Upper lobe of left lung (tissue), 6 donors: Measurements from ENCODE around the gene TREH. TPM values are rescaled to one million over a fixed set of nuclear protein-coding genes. Genes with fewer than 3 reads are reported as not detected.

ENCODE experiments used
- ATAC-seq, 2 donors: fragments of 200-7000 bp; cut with Tn5 transposase; one replicate each; pipeline ENCODE4 v1.9.1; 2022; ENCODE audit warnings: mild to moderate bottlenecking in 2 of 2, moderate library complexity in 2 of 2; ENCODE audit not compliant: low FRiP score in 2 of 2
- DNase-seq, 2 donors: peaks; one replicate each; pipeline ENCODE4 v3.0.0-alpha.2; 2019 to 2020
- H3K27ac ChIP-seq, 4 donors: fragments of 200-600 bp; sonication (generic); one replicate each; pipeline ENCODE4 v1.5.1; 2016 to 2019
- H3K27me3 ChIP-seq, 4 donors: fragments of 200-600 bp; sonication (generic); one replicate each; pipeline ENCODE4 v1.5.1; 2017 to 2019
- H3K36me3 ChIP-seq, 4 donors: fragments of 200-600 bp; sonication (generic); one replicate each; pipeline ENCODE4 v1.5.1; 2016 to 2019
- H3K4me1 ChIP-seq, 4 donors: fragments of 200-600 bp; sonication (generic); one replicate each; pipeline ENCODE4 v1.5.1; 2018 to 2019
- H3K4me3 ChIP-seq, 4 donors: fragments of 200-600 bp; sonication (generic); one replicate each; pipeline ENCODE4 v1.5.1; 2017 to 2019; ENCODE audit warnings: mild to moderate bottlenecking in 2 of 4, moderate library complexity in 1 of 4
- H3K9me3 ChIP-seq, 4 donors: fragments of 200-600 bp; sonication (generic); one replicate each; pipeline ENCODE4 v1.5.1; 2018 to 2019
- EP300 ChIP-seq, 4 donors: sonication (generic); formaldehyde crosslinking; IDR thresholded peaks; one replicate each; pipeline ENCODE4 v1.5.1; 2017; ENCODE audit warnings: antibody characterized with exemption in 4 of 4, control low read depth in 2 of 4
- POLR2A ChIP-seq, 4 donors: fragments of 450-650 bp; IDR thresholded peaks; one replicate each; pipeline ENCODE4 v1.5.1; 2016 to 2017; ENCODE audit warnings: antibody characterized with exemption in 4 of 4, mild to moderate bottlenecking in 2 of 4
- POLR2AphosphoS5 ChIP-seq, 2 donors: sonication (generic); formaldehyde crosslinking; IDR thresholded peaks; one replicate each; pipeline ENCODE4 v1.5.1; 2017; ENCODE audit warnings: antibody characterized with exemption in 2 of 2
- WGBS, 2 donors: methylation state at CpG; one replicate each; pipeline ENCODE4 v1.1.5; 2017 to 2018; 5-methylcytosine and 5-hydroxymethylcytosine counted together
- total RNA-seq, 6 donors: library from RNA; depleted of rRNA in 4 of 6; stranded (reverse); fragments of >200 nt in 4 of 6; gene quantifications; one replicate each; pipeline versions ENCODE4 v1.1.0 to v1.2.1, GENCODE V29; 2016 to 2021
- TF ChIP-seq, protein P1 (sequence below), 6 experiments: fragments of 450-650 bp in 4 of 6; fragments of 200-600 bp in 2 of 6; sonication (generic) in 2 of 6; IDR thresholded peaks; one replicate each; pipeline ENCODE4 v1.5.1; 2016 to 2019; ENCODE audit warnings: antibody characterized with exemption in 6 of 6
- donor health status: DM: no; HTN: no; CAD: no; lungs with moderate emphysema.
- donor health status: DM: no; HTN: yes; CAD: no; lungs with severe emphysema.

TREH gene
- total RNA-seq, 6 donors from 2014 or later, result 0.17 to 1.0 (median 0.89) TPM; not detected in 3

DNA sequence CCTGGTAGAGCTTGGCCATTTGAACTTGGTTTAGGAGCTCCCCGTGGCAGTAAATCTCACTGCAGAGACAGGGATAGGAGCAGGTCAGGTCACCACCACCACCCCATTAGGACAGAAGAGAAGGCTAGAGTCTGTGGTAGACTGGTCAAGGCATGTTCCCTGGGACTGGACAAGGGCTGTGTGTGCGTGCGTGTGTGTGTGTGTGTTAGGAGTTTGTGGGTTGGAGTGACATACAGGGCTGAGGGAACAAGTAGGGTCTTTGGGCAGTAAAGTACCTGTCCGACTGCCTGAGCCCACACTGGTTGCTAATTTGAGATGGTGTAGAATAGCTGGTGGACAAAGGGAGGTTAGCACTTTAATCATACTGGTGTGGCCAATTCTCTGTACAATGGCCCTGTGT is 16.1 kb downstream of the TREH start:
- peak in 1 of 2 donors; percentile 9 for DNase-seq
- WGBS, 2 donors, result 91 to 93% methylated on average over 3 to 4 of the region's 4 CpGs

DNA sequence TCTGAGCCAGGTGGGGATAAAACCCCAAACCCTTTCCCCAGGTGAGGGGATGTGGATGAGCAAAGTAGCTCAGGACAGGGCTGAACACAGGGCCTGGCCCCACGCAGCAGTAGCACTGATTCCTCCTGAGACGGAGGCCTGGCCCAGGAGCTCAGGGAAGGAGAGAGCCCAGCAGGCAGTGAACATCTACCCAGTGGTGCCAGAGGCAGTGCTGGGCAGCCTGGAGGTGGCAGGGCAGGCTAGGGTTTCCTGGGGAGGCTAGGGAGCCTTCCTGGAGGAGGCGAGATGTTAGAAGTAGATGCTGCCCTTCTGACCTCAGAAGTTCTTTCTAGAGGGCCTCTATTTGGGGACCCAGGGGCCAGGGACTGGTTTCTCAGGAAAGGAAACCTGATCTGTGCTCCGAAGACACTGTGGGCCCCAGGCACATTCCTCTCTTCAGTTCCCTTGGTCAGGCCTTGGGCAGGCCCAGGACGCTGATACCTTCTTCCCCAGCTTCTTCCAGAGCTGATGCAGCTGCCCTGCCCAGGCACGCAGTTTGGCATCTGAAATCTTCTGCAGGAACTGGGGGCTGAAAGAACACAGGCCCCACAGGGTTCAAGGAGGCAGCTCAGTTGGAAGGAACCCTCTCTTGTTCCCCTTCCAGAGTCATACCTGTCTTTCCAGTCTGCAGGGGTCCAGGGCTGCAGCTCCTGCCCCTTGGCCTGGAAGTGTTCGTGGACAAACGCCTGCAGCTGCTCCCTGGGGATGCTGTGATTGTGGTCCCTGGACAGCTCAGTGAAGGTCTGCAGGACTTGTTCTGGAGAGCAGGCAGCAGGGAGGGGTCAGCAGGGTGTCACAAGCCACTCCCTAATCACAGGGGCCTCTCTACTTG is 16.8 kb downstream of the TREH start:
- Histone ChIP-seq H3K4me1 (peaks cover 5 to 15% (median 11%) of the 10 kb centered on the region in 4 donors), H3K27ac (no peak overlapping the region), H3K4me3 (no peak overlapping the region), H3K9me3 (no peaks in the 10 kb centered on the region), H3K27me3 (no peaks in the 10 kb centered on the region), H3K36me3 (peaks cover 0 to 3% (median 1%) of the 10 kb centered on the region in 4 donors)
- ATAC-seq (no peak), DNase-seq (peak in 1 of 2 donors; percentile 15)
- TF ChIP-seq EP300 (IDR thresholded peaks at IDR 0.05) (no peak), POLR2AphosphoS5 (IDR thresholded peaks at IDR 0.05) (no peak), POLR2A (IDR thresholded peaks at IDR 0.05) (no peak)
- TF ChIP-seq, protein P1, sequence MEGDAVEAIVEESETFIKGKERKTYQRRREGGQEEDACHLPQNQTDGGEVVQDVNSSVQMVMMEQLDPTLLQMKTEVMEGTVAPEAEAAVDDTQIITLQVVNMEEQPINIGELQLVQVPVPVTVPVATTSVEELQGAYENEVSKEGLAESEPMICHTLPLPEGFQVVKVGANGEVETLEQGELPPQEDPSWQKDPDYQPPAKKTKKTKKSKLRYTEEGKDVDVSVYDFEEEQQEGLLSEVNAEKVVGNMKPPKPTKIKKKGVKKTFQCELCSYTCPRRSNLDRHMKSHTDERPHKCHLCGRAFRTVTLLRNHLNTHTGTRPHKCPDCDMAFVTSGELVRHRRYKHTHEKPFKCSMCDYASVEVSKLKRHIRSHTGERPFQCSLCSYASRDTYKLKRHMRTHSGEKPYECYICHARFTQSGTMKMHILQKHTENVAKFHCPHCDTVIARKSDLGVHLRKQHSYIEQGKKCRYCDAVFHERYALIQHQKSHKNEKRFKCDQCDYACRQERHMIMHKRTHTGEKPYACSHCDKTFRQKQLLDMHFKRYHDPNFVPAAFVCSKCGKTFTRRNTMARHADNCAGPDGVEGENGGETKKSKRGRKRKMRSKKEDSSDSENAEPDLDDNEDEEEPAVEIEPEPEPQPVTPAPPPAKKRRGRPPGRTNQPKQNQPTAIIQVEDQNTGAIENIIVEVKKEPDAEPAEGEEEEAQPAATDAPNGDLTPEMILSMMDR (IDR thresholded peaks at IDR 0.05), result no peak
- WGBS, 2 donors, result 70% methylated on average over 8 of the region's 8 CpGs; no CpG with 5 or more reads in 1 of the 2 donors

More for the DNA sequence above, 16.1 kb downstream of the TREH start:
- no peak overlapping the region for H3K27ac ChIP-seq
- no peak for ATAC-seq
- H3K9me3 ChIP-seq, result no peaks in the 10 kb centered on the region
- H3K4me1 ChIP-seq, result peaks cover 5 to 15% (median 11%) of the 10 kb centered on the region in 4 donors
- TF ChIP-seq, protein P1 (IDR thresholded peaks at IDR 0.05), result no peak
- no peak for TF ChIP-seq POLR2AphosphoS5 (IDR thresholded peaks at IDR 0.05)
- H3K27me3 ChIP-seq, result no peaks in the 10 kb centered on the region
- no peak overlapping the region for H3K4me3 ChIP-seq
- H3K36me3 ChIP-seq, result no peaks in the 10 kb centered on the region

DNA sequence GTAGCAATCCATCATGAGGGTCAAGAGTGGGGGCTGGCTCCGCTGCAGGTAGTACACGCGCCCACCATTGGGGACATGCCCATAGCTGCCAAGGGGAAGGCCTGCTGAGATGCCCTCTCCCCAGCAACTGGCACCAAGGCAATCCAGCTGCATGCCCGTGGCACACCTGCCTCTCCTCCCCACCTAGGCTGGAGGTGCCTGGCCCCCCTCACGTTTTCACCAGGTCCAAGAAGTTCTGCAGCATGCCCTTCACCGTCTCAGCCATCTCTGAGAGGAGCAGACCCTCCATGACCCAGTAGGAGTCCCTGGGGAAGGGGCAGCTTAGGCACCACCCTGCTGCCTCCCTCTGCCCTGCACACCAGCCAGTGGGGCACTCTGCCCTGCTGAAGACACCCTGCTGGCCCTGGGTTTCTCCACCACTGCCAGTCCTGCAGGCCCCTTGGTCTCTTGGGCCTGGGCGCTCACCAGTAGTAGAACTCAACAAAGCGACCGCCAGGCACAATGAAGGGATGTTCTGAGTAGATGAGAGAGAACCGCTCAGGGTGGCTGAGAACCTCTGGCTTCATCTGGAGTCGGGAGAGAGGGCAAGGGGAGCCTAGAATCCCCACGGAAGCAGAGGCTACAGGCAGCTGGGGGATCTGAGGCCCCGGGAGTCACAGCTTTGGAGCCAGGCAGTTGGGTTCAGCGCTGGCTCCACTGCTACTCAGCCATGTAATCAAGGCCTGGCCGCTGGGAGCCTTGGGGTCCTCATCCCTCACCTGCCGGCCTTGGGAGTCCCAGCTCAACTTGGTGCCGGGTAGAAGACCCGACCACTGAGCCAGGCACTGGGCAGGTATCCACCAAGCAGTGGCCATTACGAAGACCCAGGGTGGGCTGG is 17.8 kb downstream of the TREH start:
- Histone ChIP-seq H3K4me3 (no peak overlapping the region), H3K4me1 (peaks cover 5 to 15% (median 11%) of the 10 kb centered on the region in 4 donors), H3K9me3 (no peaks in the 10 kb centered on the region), H3K36me3 (peaks cover 0 to 13% (median 5%) of the 10 kb centered on the region in 4 donors), H3K27ac (no peak overlapping the region), H3K27me3 (no peaks in the 10 kb centered on the region)
- ATAC-seq (no peak), DNase-seq (peak; percentile 17 to 24)
- 85 to 94% methylated on average over 5 to 17 of the region's 19 CpGs for WGBS, 2 donors
- TF ChIP-seq, protein P1 (IDR thresholded peaks at IDR 0.05), result no peak
- TF ChIP-seq EP300 (IDR thresholded peaks at IDR 0.05) (no peak), POLR2A (IDR thresholded peaks at IDR 0.05) (no peak), POLR2AphosphoS5 (IDR thresholded peaks at IDR 0.05) (no peak)

DNA sequence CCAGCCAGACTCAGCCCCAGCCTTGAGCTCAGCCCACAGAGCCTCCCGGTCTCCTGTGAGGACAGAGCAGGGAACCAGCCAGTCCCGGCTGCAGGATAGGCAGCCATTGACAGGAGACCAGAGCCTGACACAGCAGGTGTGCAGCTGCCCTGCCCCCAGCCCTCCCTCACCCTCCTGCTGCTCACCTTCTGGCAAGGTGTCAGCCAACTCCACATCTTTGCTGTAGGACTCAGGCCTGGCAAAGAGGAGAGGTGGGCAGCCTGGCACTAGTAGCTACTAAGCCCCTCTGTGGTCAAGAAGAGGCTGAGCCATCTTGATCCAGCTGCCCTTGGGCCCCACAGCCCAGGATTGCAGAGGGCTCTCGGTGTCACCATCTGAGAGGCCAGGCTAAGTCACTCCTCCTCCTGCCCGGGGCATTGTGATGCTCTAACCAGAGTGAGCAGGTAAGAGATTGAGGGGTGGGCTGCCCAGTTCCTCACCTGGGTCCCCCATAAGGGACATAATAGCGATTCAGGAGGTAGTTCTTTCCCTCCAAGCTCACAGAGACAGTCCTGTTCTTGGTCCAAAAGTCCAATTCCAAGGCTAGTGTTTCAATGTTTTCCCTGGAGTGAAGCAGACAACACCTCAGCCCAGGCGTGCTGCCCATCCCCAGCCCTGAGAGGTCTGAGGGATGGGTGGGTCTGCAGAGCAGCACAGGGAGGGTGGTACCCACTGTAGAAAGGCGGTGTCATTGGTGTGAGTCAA is 18.6 kb downstream of the TREH start:
- peaks cover 5 to 15% (median 11%) of the 10 kb centered on the region in 4 donors for H3K4me1 ChIP-seq
- H3K9me3 ChIP-seq, result no peaks in the 10 kb centered on the region
- no peak for ATAC-seq
- TF ChIP-seq EP300 (IDR thresholded peaks at IDR 0.05), result no peak
- no peak for TF ChIP-seq POLR2AphosphoS5 (IDR thresholded peaks at IDR 0.05)
- H3K36me3 ChIP-seq, result peaks cover 0 to 21% (median 12%) of the 10 kb centered on the region in 4 donors
- H3K4me3 ChIP-seq, result no peak overlapping the region
- no peak overlapping the region for H3K27ac ChIP-seq
- DNase-seq, result peak; percentile 20 to 43
- H3K27me3 ChIP-seq, result no peaks in the 10 kb centered on the region
- WGBS, 2 donors, result 55 to 78% methylated on average over 2 to 7 of the region's 7 CpGs
